Peyer's patch (tissue), 4 donors: ENCODE data around the gene DNAH12.

Source experiments
- POLR2A ChIP-seq, 2 donors: fragments of 450-650 bp; IDR thresholded peaks; one replicate each; pipeline ENCODE4 v1.5.1; 2017; ENCODE audit warnings: antibody characterized with exemption in 2 of 2, mild to moderate bottlenecking in 2 of 2, moderate library complexity in 2 of 2
- TF ChIP-seq, protein P1 (sequence below), 6 experiments: fragments of 450-650 bp in 4 of 6; fragments of 200-600 bp in 2 of 6; sonication (generic) in 1 of 6; IDR thresholded peaks; one replicate each; pipeline ENCODE4 v1.5.1; 2017 to 2019; ENCODE audit warnings: antibody characterized with exemption in 6 of 6, mild to moderate bottlenecking in 3 of 6, moderate library complexity in 1 of 6

DNA sequence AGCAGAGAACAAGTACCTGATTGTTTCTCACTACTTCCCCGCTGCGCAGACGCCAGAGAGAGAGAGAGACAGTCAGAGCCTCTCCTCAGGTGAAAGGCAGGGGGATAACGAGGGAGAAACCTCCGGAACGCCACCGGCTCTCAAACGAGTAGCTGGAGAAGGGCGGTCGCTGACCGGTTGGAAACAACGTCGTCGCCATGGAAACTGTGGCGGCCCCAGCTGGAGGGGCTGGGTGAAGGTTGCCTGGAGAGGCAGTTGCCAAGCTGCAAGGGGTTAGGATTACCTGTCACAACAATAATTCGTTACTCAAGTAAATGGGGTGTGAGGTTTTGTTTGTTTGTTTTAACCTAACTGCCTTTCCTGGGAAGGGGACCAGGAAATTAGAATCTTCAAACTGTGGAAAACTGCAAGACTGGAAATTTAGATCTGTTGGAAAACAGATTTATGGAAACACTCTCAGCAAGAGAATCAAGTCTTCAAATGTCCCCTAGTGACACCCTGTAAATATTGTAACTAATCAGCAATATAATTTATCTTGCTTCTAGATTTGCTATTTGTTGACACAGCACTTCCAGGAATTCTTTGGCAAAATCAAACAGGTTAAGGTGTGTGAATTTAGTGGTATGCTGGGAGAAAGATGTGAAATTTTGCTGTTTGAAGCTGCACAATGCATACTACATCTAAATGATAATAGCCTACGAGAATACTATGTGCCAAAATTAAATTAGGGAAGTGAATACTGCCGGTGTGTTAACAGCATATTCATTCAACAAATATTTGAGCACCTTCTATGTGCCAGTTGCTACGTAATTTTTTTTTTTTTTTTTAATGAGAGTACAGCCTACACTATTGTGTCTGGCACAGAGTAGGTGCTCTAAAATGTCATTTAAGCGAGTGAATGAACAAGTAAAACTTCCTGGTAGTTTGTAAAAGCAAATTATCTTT lies at the start of gene DNAH12:
- TF ChIP-seq, protein P1, sequence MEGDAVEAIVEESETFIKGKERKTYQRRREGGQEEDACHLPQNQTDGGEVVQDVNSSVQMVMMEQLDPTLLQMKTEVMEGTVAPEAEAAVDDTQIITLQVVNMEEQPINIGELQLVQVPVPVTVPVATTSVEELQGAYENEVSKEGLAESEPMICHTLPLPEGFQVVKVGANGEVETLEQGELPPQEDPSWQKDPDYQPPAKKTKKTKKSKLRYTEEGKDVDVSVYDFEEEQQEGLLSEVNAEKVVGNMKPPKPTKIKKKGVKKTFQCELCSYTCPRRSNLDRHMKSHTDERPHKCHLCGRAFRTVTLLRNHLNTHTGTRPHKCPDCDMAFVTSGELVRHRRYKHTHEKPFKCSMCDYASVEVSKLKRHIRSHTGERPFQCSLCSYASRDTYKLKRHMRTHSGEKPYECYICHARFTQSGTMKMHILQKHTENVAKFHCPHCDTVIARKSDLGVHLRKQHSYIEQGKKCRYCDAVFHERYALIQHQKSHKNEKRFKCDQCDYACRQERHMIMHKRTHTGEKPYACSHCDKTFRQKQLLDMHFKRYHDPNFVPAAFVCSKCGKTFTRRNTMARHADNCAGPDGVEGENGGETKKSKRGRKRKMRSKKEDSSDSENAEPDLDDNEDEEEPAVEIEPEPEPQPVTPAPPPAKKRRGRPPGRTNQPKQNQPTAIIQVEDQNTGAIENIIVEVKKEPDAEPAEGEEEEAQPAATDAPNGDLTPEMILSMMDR (IDR thresholded peaks at IDR 0.05), result no peak
- TF ChIP-seq POLR2A (IDR thresholded peaks at IDR 0.05), result no peak
